ENCODE measurements around the gene TRAK1.
A peak's percentile ranks its signal among the peaks of the same experiment; 100 is the strongest.

TRAK1 gene

DNA sequence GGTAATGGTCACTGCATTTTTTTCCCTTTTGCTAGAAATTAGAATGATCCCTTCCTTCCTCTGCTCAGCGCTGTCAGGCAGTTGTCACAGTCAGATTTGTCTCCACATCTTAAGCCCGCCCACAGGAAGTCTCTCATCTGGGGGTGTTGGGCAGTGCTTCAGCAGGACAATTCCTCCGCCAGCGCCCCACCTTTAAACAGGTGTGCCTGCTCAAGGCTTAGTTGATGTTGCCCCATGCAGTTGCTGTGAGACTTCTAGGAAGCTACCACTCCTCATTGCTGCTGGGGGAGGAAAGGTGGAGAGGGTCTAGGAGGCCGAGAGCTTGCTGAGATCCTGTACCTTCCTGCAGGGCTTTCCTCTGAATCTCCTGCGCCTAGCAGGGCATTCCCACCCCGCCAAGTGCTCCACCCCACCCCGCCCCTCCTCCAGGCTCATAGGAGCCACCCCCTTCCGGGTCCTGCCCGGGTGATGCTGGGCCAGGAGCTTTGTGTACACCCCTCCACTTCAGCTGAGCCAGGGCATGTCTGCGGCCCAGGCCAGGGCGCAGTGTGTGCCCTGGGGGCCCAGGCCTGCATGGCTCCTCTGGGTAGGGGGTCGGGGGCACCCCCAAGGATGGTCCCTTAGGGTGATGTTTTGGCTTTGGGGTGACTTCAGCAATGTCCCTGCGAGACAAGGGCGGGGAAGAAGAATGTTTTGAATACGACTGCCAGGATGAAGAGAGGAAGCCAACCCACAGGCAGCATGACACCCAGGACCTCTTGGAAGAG is 68.7 kb downstream of the TRAK1 start:
- DNase-seq, result peak; percentile 77
- H3K36me3 Mint-ChIP-seq (ENCODE audit: low read depth), result no peaks in the 10 kb centered on the region
- H3K27ac Mint-ChIP-seq, result peak overlapping the region; percentile 94

DNA sequence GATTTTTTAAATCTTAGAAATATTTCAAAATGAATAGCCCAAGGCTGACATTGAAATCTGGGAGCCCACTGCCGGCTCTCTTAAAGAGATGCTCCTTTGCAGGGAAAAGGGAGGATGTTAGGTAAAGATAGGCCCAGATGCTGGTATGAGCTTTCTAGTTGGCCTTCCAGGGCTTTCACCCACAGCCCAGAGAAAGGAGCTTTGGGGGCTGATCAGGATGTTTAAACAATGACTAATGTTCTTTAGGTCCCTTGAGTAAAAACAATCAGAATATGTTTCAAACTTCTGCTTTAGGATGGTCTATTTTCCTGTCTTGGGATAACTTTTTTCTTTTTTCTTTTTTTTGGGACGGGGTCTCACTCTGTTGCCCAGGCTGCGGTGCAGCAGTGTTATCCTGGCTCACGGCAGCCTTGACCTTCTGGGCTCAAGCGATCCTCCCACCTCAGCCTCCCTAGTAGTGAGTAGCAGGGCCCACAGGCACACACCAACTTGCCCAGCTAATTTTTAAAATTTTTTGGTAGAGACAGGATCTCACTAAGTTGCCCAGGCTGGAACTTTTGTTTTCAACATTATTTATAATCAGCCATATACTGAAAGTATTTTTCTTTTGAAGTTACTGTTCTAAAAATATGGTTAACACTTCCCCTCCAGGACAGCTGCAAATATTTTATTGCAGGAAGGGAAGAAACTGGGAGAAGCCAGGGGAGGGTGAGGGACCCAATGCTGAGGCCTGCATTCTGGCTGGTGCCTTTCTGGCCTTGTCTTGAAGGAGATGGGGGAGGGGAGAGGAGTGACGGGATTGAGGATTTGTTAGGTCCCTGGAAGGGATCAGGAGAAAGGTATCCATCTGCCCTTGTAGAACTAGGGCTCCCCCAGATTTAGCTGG is 70.1 kb downstream of the TRAK1 start:
- H3K27me3 Mint-ChIP-seq (ENCODE audit: low read depth, poor library complexity), result no peaks in the 10 kb centered on the region
- H3K4me3 Mint-ChIP-seq, result peak overlapping the region; percentile 84
- H3K9me3 Mint-ChIP-seq, result no peaks in the 10 kb centered on the region
- no peak overlapping the region for H3K27ac Mint-ChIP-seq
- H3K4me1 Mint-ChIP-seq, result peaks cover 41% of the 10 kb centered on the region
- DNase-seq, result no peak
- TF ChIP-seq, protein P1, sequence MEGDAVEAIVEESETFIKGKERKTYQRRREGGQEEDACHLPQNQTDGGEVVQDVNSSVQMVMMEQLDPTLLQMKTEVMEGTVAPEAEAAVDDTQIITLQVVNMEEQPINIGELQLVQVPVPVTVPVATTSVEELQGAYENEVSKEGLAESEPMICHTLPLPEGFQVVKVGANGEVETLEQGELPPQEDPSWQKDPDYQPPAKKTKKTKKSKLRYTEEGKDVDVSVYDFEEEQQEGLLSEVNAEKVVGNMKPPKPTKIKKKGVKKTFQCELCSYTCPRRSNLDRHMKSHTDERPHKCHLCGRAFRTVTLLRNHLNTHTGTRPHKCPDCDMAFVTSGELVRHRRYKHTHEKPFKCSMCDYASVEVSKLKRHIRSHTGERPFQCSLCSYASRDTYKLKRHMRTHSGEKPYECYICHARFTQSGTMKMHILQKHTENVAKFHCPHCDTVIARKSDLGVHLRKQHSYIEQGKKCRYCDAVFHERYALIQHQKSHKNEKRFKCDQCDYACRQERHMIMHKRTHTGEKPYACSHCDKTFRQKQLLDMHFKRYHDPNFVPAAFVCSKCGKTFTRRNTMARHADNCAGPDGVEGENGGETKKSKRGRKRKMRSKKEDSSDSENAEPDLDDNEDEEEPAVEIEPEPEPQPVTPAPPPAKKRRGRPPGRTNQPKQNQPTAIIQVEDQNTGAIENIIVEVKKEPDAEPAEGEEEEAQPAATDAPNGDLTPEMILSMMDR (IDR thresholded peaks at IDR 0.05), result no peak
- H3K36me3 Mint-ChIP-seq (ENCODE audit: low read depth), result no peaks in the 10 kb centered on the region

More for the DNA sequence above, 68.7 kb downstream of the TRAK1 start:
- TF ChIP-seq, protein P1 (IDR thresholded peaks at IDR 0.05), result no peak
- Mint-ChIP-seq H3K4me3 (peak overlapping the region; percentile 84), H3K9me3 (no peaks in the 10 kb centered on the region), H3K4me1 (peaks cover 41% of the 10 kb centered on the region), H3K27me3 (ENCODE audit: low read depth, poor library complexity) (no peaks in the 10 kb centered on the region)

DNA sequence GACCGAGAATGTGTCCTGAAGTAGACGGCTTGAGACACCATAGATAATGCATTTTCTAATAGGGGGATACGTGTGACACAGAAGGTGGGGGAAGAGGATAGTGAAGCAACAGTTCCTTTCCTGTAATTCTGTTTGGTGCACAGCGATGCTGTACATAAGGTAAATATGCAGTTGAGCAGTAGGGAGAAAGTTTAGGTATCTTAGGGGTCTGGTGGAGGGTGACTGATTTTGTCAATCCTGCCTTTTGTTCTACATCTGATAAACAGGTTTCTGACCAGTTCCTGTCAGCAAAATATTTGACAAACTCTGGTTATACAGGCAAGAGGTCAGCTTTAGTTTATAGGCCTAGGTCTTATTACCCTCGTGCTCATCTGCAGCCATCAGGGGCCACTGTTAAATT is 71.3 kb downstream of the TRAK1 start:
- Mint-ChIP-seq H3K27ac (peak overlapping the region; percentile 6), H3K4me3 (no peak overlapping the region), H3K36me3 (ENCODE audit: low read depth) (no peaks in the 10 kb centered on the region), H3K4me1 (peaks cover 41% of the 10 kb centered on the region), H3K27me3 (ENCODE audit: low read depth, poor library complexity) (no peaks in the 10 kb centered on the region), H3K9me3 (no peaks in the 10 kb centered on the region)
- DNase-seq, result no peak
- TF ChIP-seq, protein P1 (IDR thresholded peaks at IDR 0.05), result no peak

DNA sequence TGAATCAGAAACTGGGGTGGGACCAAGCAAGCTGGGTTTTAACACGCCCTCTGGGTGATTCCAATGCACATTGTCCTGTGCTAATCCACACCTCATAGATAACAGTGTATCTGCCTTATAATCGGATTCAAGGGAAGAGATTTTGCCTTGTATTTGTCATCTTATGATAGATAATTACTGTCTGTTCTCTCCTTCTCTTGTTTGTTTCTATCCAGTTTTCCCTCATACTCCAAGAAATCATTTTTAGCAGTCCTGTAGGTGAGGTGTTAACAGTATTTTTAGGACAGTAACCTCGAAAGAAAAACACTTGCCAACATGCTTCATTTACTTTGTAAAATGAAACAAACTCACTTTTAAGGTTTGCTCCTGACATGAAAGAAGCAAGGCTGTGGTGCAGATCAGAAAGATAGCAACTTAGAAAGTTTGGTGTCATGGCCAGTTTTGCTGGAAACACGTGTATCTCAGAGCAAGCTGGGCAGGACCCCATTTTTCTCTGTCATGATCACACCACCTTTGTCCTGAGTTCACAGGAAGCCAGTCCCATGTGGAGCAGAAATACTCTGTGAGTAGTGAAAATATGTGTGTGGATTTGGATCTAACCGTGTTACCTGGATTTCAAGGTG is 72.6 kb downstream of the TRAK1 start:
- H3K27me3 Mint-ChIP-seq (ENCODE audit: low read depth, poor library complexity), result no peaks in the 10 kb centered on the region
- TF ChIP-seq, protein P1 (IDR thresholded peaks at IDR 0.05), result no peak
- DNase-seq, result no peak
- H3K36me3 Mint-ChIP-seq (ENCODE audit: low read depth), result no peaks in the 10 kb centered on the region
- H3K4me3 Mint-ChIP-seq, result no peak overlapping the region
- peaks cover 41% of the 10 kb centered on the region for H3K4me1 Mint-ChIP-seq
- no peaks in the 10 kb centered on the region for H3K9me3 Mint-ChIP-seq
- H3K27ac Mint-ChIP-seq, result no peak overlapping the region

DNA sequence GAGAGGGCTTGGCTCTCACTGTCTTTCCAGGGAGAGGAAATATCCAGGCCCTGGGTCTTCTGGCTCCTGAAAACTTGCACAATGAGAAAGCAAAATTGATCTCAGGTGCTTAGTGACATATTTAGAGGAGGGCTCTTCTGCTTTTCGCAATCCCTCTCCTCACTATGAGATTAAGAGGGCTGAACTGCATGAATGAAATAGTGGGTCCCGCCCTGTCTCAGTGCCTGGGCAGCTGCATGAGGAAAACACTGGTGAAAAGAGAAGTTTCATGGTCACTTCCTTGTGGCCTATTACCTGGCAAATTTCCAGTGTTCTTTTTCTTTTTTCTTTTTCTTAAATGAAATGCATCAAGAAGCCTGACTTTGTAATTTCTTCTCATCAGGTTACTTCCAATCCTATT is 73.5 kb downstream of the TRAK1 start:
- H3K4me3 Mint-ChIP-seq, result no peak overlapping the region
- peaks cover 34% of the 10 kb centered on the region for H3K4me1 Mint-ChIP-seq
- TF ChIP-seq, protein P1 (IDR thresholded peaks at IDR 0.05), result no peak
- no peaks in the 10 kb centered on the region for H3K27me3 Mint-ChIP-seq (ENCODE audit: low read depth, poor library complexity)
- no peak overlapping the region for H3K27ac Mint-ChIP-seq
- H3K9me3 Mint-ChIP-seq, result no peaks in the 10 kb centered on the region
- DNase-seq, result no peak
- no peaks in the 10 kb centered on the region for H3K36me3 Mint-ChIP-seq (ENCODE audit: low read depth)
